H1 (cell line): Measurements from ENCODE around the gene ITPR3. TPM values are rescaled to one million over a fixed set of nuclear protein-coding genes. Genes with fewer than 3 reads are reported as not detected.

Experiments
- CTCF ChIA-PET: fragments of 300-600 bp; sonication (Branson Sonifier 250); formaldehyde crosslinking; loops from one replicate; lab custom pipeline; 2021; ENCODE audit not compliant: partially characterized antibody; lab: Charles Lee
- POLR2A ChIA-PET: fragments of 300-600 bp; sonication (Branson Sonifier 250); formaldehyde crosslinking; loops from one replicate; lab custom pipeline; 2021; ENCODE audit warnings: inconsistent platforms; ENCODE audit not compliant: partially characterized antibody; lab: Charles Lee
- DNase-seq, 2 experiments: peaks; one replicate each; pipeline versions ENCODE4 v3.0.0 to v3.0.0-alpha.2; 2010 to 2022; ENCODE audit warnings: low spot score in 2 of 2, low read depth in 1 of 2, mixed read lengths in 1 of 2
- FAIRE-seq: peaks from 2 replicates; lab custom pipeline; 2011; peaks lifted over from hg19 to GRCh38; lab: Jason Lieb, UNC
- H2AFZ ChIP-seq: 2 replicates; pipeline ENCODE4 v1.8.1; 2012; ENCODE audit warnings: low read length, inconsistent platforms
- H2AK5ac ChIP-seq: 2 replicates; pipeline ENCODE4 v1.6.1; 2013; ENCODE audit warnings: low read depth, low read length
- H2BK120ac ChIP-seq: replicated peaks from 2 replicates; pipeline ENCODE3; 2013; ENCODE audit warnings: low read depth, low read length, inconsistent platforms
- H2BK12ac ChIP-seq: 2 replicates; pipeline ENCODE4 v1.6.1; 2013; ENCODE audit warnings: low read depth, low read length
- H2BK15ac ChIP-seq: 2 replicates; pipeline ENCODE4 v1.6.1; 2013; ENCODE audit warnings: low read length
- H2BK20ac ChIP-seq: 2 replicates; pipeline ENCODE4 v1.6.1; 2013; ENCODE audit warnings: low read length
- H2BK5ac ChIP-seq: 2 replicates; pipeline ENCODE4 v1.6.1; 2013; ENCODE audit warnings: low read depth, low read length
- H3K14ac ChIP-seq: 2 replicates; pipeline ENCODE4 v1.6.1; 2013; ENCODE audit warnings: inconsistent platforms; ENCODE audit not compliant: insufficient read length
- H3K18ac ChIP-seq: 2 replicates; pipeline ENCODE4 v1.6.1; 2013; ENCODE audit warnings: low read length; ENCODE audit errors: extremely low read depth
- H3K23ac ChIP-seq: 2 replicates; pipeline ENCODE4 v1.6.1; 2013; ENCODE audit warnings: inconsistent platforms; ENCODE audit not compliant: insufficient read length
- H3K23me2 ChIP-seq: 2 replicates; pipeline ENCODE4 v1.6.1; 2013; ENCODE audit warnings: low read depth, low read length
- H3K27ac ChIP-seq: 2 replicates; pipeline ENCODE4 v1.6.1; 2011; ENCODE audit warnings: low read depth, low read length, inconsistent platforms
- H3K27me3 ChIP-seq, 4 experiments: replicated peaks in 1 of 4; 1 replicate in 1 of 4; 2 replicates in 3 of 4; pipeline versions ENCODE4 v1.6.1 to v1.8.1; 2011 to 2013; ENCODE audit warnings: low read length in 3 of 4, mild to moderate bottlenecking in 3 of 4, inconsistent platforms in 2 of 4, mixed read lengths in 2 of 4, moderate library complexity in 1 of 4; ENCODE audit not compliant: control insufficient read depth in 3 of 4, insufficient read depth in 3 of 4; ENCODE audit errors: extremely low read depth in 1 of 4
- H3K36me3 ChIP-seq, 4 experiments: 2 replicates each; pipeline versions ENCODE4 v1.6.1 to v1.8.1; 2011 to 2013; ENCODE audit warnings: mild to moderate bottlenecking in 4 of 4, low read length in 3 of 4, moderate library complexity in 2 of 4, control low read depth in 1 of 4, inconsistent platforms in 1 of 4; ENCODE audit not compliant: insufficient read depth in 4 of 4, control insufficient read depth in 2 of 4
- H3K4ac ChIP-seq: replicated peaks from 2 replicates; pipeline ENCODE3; 2013; ENCODE audit warnings: low read length, low read depth, mixed read lengths, inconsistent platforms; ENCODE audit not compliant: insufficient read length
- H3K4me1 ChIP-seq, 4 experiments: replicated peaks in 1 of 4; 1 replicate in 1 of 4; 2 replicates in 3 of 4; pipeline versions ENCODE4 v1.6.1 to v1.8.1; 2011 to 2013; ENCODE audit warnings: low read length in 3 of 4, inconsistent platforms in 2 of 4, mixed read lengths in 1 of 4; ENCODE audit not compliant: insufficient read depth in 4 of 4, control insufficient read depth in 3 of 4
- H3K4me2 ChIP-seq, 2 experiments: 2 replicates each; pipeline versions ENCODE4 v1.6.1 to v1.8.1; 2011 to 2013; ENCODE audit warnings: low read depth in 2 of 2, low read length in 2 of 2, control low read depth in 1 of 2, inconsistent platforms in 1 of 2, mild to moderate bottlenecking in 1 of 2; ENCODE audit not compliant: insufficient read depth in 1 of 2
- H3K4me3 ChIP-seq, 4 experiments: fragments of 200-600, 300-600 bp in 1 of 4; sonication (generic), shearing (Covaris generic), sonication (Bioruptor Twin) in 1 of 4; 2 replicates each; pipeline versions ENCODE4 v1.5.1 to v1.8.1; 2011 to 2016; ENCODE audit warnings: low read length in 4 of 4, low read depth in 3 of 4, control low read depth in 2 of 4, inconsistent platforms in 2 of 4, mild to moderate bottlenecking in 2 of 4, mixed read lengths in 1 of 4, moderate library complexity in 1 of 4; ENCODE audit not compliant: insufficient read depth in 2 of 4; ENCODE audit errors: extremely low read depth in 1 of 4
- H3K56ac ChIP-seq: replicated peaks from 2 replicates; pipeline ENCODE3; 2013; ENCODE audit warnings: low read depth, mild to moderate bottlenecking, mixed read lengths, low read length, inconsistent platforms; ENCODE audit not compliant: insufficient read length
- H3K79me1 ChIP-seq: 2 replicates; pipeline ENCODE4 v1.6.1; 2013; ENCODE audit warnings: low read depth, low read length, control low read depth
- H3K79me2 ChIP-seq, 2 experiments: 2 replicates each; pipeline versions ENCODE4 v1.6.1 to v1.8.1; 2012 to 2013; ENCODE audit warnings: low read length in 2 of 2, mild to moderate bottlenecking in 2 of 2, inconsistent platforms in 1 of 2; ENCODE audit not compliant: insufficient read depth in 2 of 2, control insufficient read depth in 1 of 2
- H3K9ac ChIP-seq, 4 experiments: replicated peaks in 1 of 4; 1 replicate in 1 of 4; 2 replicates in 3 of 4; pipeline versions ENCODE4 v1.6.1 to v1.8.1; 2011 to 2013; ENCODE audit warnings: low read depth in 3 of 4, low read length in 3 of 4, control low read depth in 2 of 4, mild to moderate bottlenecking in 2 of 4, moderate library complexity in 2 of 4, inconsistent platforms in 1 of 4; ENCODE audit errors: extremely low read depth in 1 of 4
- H3K9me3 ChIP-seq, 2 experiments: 2 replicates each; pipeline versions ENCODE4 v1.6.1 to v1.8.1; 2012 to 2013; ENCODE audit warnings: mild to moderate bottlenecking in 2 of 2, moderate library complexity in 2 of 2, control low read depth in 1 of 2, inconsistent platforms in 1 of 2, low read depth in 1 of 2, low read length in 1 of 2, mixed read lengths in 1 of 2; ENCODE audit not compliant: insufficient read depth in 2 of 2
- H4K20me1 ChIP-seq, 2 experiments: replicated peaks in 1 of 2; 2 replicates each; pipeline versions ENCODE3 to v1.8.1; 2011 to 2013; ENCODE audit warnings: inconsistent platforms in 2 of 2, low read length in 2 of 2, mild to moderate bottlenecking in 1 of 2; ENCODE audit not compliant: insufficient read depth in 2 of 2, control insufficient read depth in 1 of 2
- H4K5ac ChIP-seq: 2 replicates; pipeline ENCODE4 v1.6.1; 2013; ENCODE audit warnings: low read length, low read depth, mixed read lengths, inconsistent platforms; ENCODE audit not compliant: insufficient read length
- H4K8ac ChIP-seq: 2 replicates; pipeline ENCODE4 v1.8.0; 2013; ENCODE audit warnings: mild to moderate bottlenecking, moderate library complexity, low read length, inconsistent platforms; ENCODE audit not compliant: insufficient read depth; ENCODE audit errors: extremely low read depth
- H4K91ac ChIP-seq: replicated peaks from 2 replicates; pipeline ENCODE3; 2013; ENCODE audit warnings: low read length, mixed read lengths, inconsistent platforms; ENCODE audit not compliant: insufficient read length
- CHD2 ChIP-seq: IDR thresholded peaks from 2 replicates; pipeline ENCODE4 v1.6.1; 2012; ENCODE audit warnings: low read length, improper control_type of control experiment
- EP300 ChIP-seq, 2 experiments: IDR thresholded peaks; 1 replicate in 1 of 2; 2 replicates in 1 of 2; pipeline ENCODE4 v1.6.1; 2011 to 2012; ENCODE audit warnings: low read depth in 2 of 2, low read length in 2 of 2, mild to moderate bottlenecking in 2 of 2, borderline replicate concordance in 1 of 2, inconsistent platforms in 1 of 2, moderate library complexity in 1 of 2
- EZH2 ChIP-seq: fragments of 200-600 bp; sonication (generic); IDR thresholded peaks from 2 replicates; pipeline ENCODE4 v1.7.1; 2012; ENCODE audit warnings: low read depth, mild to moderate bottlenecking, moderate library complexity, low read length, inconsistent platforms; ENCODE audit not compliant: severe bottlenecking
- HDAC2 ChIP-seq, 2 experiments: fragments of 300-600 bp in 1 of 2; sonication (generic) in 1 of 2; IDR thresholded peaks; 2 replicates each; pipeline ENCODE4 v1.6.1; 2011 to 2012; ENCODE audit warnings: low read depth in 2 of 2, low read length in 2 of 2, mild to moderate bottlenecking in 2 of 2, moderate library complexity in 2 of 2, borderline replicate concordance in 1 of 2, inconsistent platforms in 1 of 2
- KDM5A ChIP-seq: fragments of 200-600 bp; IDR thresholded peaks from 2 replicates; pipeline ENCODE4 v1.7.1; 2012; ENCODE audit warnings: mild to moderate bottlenecking, low read length, inconsistent platforms, mixed read lengths
- RAD21 ChIP-seq, 2 experiments: IDR thresholded peaks in 1 of 2; conservative IDR thresholded peaks in 1 of 2; 2 replicates each; pipeline ENCODE4 v1.6.1; 2011; ENCODE audit warnings: low read depth in 2 of 2, low read length in 2 of 2, improper control_type of control experiment in 1 of 2, inconsistent platforms in 1 of 2, mild to moderate bottlenecking in 1 of 2, moderate library complexity in 1 of 2
- SIN3A ChIP-seq, 2 experiments: IDR thresholded peaks in 1 of 2; conservative IDR thresholded peaks in 1 of 2; 2 replicates each; pipeline ENCODE4 v1.6.1; 2011 to 2012; ENCODE audit warnings: low read length in 2 of 2, improper control_type of control experiment in 1 of 2, low read depth in 1 of 2, mild to moderate bottlenecking in 1 of 2
- SP2 ChIP-seq: IDR thresholded peaks from 2 replicates; pipeline ENCODE4 v1.6.1; 2012; ENCODE audit warnings: mild to moderate bottlenecking, low read length, inconsistent platforms
- SUZ12 ChIP-seq: fragments of 200-600 bp; sonication (generic); IDR thresholded peaks from 2 replicates; pipeline ENCODE4 v1.6.1; 2012; ENCODE audit warnings: mild to moderate bottlenecking, inconsistent platforms, low read length, moderate library complexity, mixed read lengths
- TAF7 ChIP-seq: optimal IDR thresholded peaks from 2 replicates; pipeline ENCODE3; 2011; ENCODE audit warnings: low read depth, mild to moderate bottlenecking, inconsistent platforms, low read length, moderate library complexity, borderline replicate concordance
- WGBS, 2 experiments: shearing (Covaris generic) in 1 of 2; methylation state at CpG; one replicate each; pipeline versions ENCODE4 v1.1.6 to v1.1.7; 2013 to 2015; ENCODE audit warnings: low lambda C conversion rate in 2 of 2, mixed read lengths in 2 of 2, inconsistent platforms in 1 of 2, low coverage in 1 of 2, missing lambda C conversion rate in 1 of 2; ENCODE audit not compliant: insufficient replicate concordance in 2 of 2, insufficient coverage in 1 of 2, insufficient read length in 1 of 2; ENCODE audit errors: extremely low coverage in 1 of 2, missing lambda C conversion rate in 1 of 2; 5-methylcytosine and 5-hydroxymethylcytosine counted together
- polyA plus RNA-seq, 7 experiments: library from polyadenylated mRNA; depleted of rRNA in 3 of 7; stranded (reverse) in 5 of 7; unstranded in 2 of 7; fragments of >200 nt in 5 of 7; fragments of 200-250 nt in 2 of 7; gene quantifications; 1 replicate in 5 of 7; 2 replicates in 1 of 7; 4 replicates in 1 of 7; pipeline versions ENCODE4 v1.2.1 to v1.2.3, GENCODE V29; 2011 to 2013; ENCODE audit warnings: missing spikeins in 2 of 7, mixed read lengths in 2 of 7
- total RNA-seq: library from RNA; stranded (reverse); fragmentation: NEBNext Ultra II Directional; extraction: Animal tissue kit (Norgen Biotek cat#: 25700); gene quantifications from 2 replicates; pipeline ENCODE4 v1.2.1, GENCODE V29; 2021
- TF ChIP-seq, protein P1 (sequence below): IDR thresholded peaks from 2 replicates; pipeline ENCODE4 v1.6.1; 2012; ENCODE audit warnings: inconsistent platforms

Gene ITPR3
- total and polyA plus RNA-seq, 2 of the 8 experiments (the other 6 are each of a cell fraction or from before 2014, with no cell fraction given): 29.1 to 45.7 TPM

- no peak overlapping the region for H4K8ac ChIP-seq
- no peak overlapping the region for H3K4me2 ChIP-seq
- no peak overlapping the region for H3K9ac ChIP-seq
- H3K14ac ChIP-seq: no peak overlapping the region
- no peak overlapping the region for H2BK5ac ChIP-seq
- peaks cover 7 to 23% (median 11%) of the 10 kb centered on the region in 4 experiments; a peak in 7 of 8 replicates for H3K36me3 ChIP-seq
- H3K4ac ChIP-seq: no peak overlapping the region
- H3K27ac ChIP-seq: no peak overlapping the region
- H3K27me3 ChIP-seq: no peaks in the 10 kb centered on the region
- no peak overlapping the region for H2BK120ac ChIP-seq
- H3K9me3 ChIP-seq: no peaks in the 10 kb centered on the region
- ChIA-PET POLR2A (no interaction called here), CTCF (interaction anchor here (0.8 to 12.7 kb wide), 8 partner anchors 12 to 79 kb away, joined by 3 to 131 read pairs (median 4); no protein-coding TSS in a partner anchor)
- H3K4me3 ChIP-seq: no peak overlapping the region
- H4K91ac ChIP-seq: no peak overlapping the region
- no peak for TF ChIP-seq EZH2
- TF ChIP-seq CHD2: no peak
- TF ChIP-seq TAF7: no peak
- no peak for TF ChIP-seq RAD21 (IDR thresholded peaks at IDR 0.05 in 1 of 2, conservative IDR thresholded peaks at IDR 0.05 in 1 of 2; ENCODE audit: low read depth in 2 of 2, low read length in 2 of 2)
- no peak for TF ChIP-seq SP2
- TF ChIP-seq HDAC2 (IDR thresholded peaks at IDR 0.05; ENCODE audit: borderline replicate concordance in 1 of 2, low read depth in 2 of 2, low read length in 2 of 2): no peak
- no peak for TF ChIP-seq SIN3A (conservative IDR thresholded peaks at IDR 0.05 in 1 of 2, IDR thresholded peaks at IDR 0.05 in 1 of 2; ENCODE audit: low read depth in 1 of 2, low read length in 2 of 2)
- TF ChIP-seq, protein P1, sequence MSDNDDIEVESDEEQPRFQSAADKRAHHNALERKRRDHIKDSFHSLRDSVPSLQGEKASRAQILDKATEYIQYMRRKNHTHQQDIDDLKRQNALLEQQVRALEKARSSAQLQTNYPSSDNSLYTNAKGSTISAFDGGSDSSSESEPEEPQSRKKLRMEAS: no peak
- no peak for TF ChIP-seq EP300 (IDR thresholded peaks at IDR 0.05; ENCODE audit: borderline replicate concordance in 1 of 2, low read depth in 2 of 2, low read length in 2 of 2)
- no peak for TF ChIP-seq SUZ12
- no peak for TF ChIP-seq KDM5A
- no peaks in the 10 kb centered on the region for H3K23me2 ChIP-seq
- H2AFZ ChIP-seq: no peak overlapping the region
- H3K4me1 ChIP-seq: peaks cover 0 to 3% (median 1%) of the 10 kb centered on the region in 4 experiments; a peak in 1 of 7 replicates
- H3K56ac ChIP-seq: no peak overlapping the region
- H2BK12ac ChIP-seq: no peak overlapping the region
- no peak overlapping the region for H4K5ac ChIP-seq
- H2BK15ac ChIP-seq: no peak overlapping the region
- no peak overlapping the region for H3K18ac ChIP-seq
- peaks cover 2% of the 10 kb centered on the region in 2 experiments for H4K20me1 ChIP-seq
- 91% methylated on average over 8 of the region's 11 CpGs; no CpG with 5 or more reads in 1 of the 2 experiments for WGBS, 2 experiments
- H3K79me1 ChIP-seq: no peaks in the 10 kb centered on the region
- DNase-seq: no peak
- no peak overlapping the region for H3K23ac ChIP-seq
- H2BK20ac ChIP-seq: no peak overlapping the region
- no peak overlapping the region for H2AK5ac ChIP-seq
- no peak for FAIRE-seq
- H3K79me2 ChIP-seq: no peaks in the 10 kb centered on the region
Observed at GRCh38 chr6:33667776-33668175, 46.7 kb downstream of the ITPR3 start.
